ENCODE measurements around the gene HOXC5.

The HOXC5 gene

GRCh38 chr12:54049108-54049507, 16.3 kb downstream of the HOXC5 start:
- DNase-seq, result no peak

- no peak for DNase-seq
Observed at GRCh38 chr12:54050482-54050810, 17.6 kb downstream of the HOXC5 start.

DNA sequence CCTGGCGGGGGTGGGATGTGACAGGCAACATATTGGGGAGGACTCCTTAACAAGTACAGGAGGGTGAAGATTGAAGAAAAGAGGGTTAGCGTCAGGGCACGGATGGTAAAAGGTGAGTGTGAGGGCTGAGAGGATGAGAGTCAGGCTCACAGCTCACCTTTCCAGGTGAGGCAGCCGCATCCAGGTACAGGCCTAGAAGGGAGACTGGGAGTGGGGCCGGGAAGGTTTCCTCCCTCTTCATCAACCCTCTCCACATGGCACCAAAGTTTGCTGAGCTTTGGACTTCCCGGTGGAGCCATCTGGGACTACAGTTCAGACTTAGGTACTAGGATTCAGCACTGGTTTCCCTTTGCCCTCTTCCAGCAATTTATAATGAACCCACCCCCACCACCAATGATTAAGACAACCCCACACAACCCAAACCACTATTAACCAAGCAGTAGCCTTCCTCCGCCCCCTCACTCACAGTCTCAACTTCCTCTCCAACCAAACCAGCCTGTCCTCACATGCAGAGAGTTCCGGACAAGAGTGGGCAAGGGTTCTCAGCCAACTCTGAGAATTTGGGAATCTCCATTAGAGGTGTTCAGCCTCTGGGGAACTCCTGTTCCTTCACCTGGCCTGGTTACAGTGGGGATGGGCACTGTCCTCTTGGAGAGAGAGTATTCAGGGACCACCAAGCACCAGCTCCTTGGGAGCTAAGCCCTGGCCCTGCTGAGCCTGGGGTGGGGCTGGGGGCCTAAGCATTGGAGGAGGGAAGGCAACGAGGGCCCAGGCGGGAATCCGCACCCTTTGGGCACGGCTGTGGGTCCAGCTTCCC, 18.4 kb downstream of the HOXC5 start:
- DNase-seq, result no peak

DNA sequence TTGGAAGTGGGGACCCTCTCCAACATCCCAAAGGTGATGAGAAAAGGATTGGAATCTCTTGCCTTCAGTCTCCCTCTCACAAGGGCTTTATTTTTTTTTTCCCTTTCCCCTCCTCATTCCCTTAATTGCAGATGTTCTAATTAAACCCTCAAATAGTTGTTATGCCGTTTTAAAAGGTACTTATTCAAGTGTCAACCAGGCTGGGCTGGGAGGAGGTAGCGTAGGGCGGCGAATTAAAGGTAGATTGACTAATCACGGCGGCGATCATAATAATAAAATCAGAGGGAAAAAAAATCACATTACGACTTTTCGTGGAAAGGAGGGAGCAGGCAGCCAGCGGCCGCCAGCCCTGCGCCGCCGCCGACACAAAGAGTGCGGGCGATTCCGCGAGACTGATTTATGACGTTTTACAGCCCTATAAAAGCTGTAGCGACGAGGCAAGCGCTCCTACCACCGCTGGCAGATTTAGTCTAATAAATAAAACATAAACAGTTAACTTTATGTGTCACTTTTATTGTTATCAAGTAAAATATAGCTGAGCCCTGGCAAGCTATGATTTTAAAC, 19.1 kb downstream of the HOXC5 start:
- DNase-seq, result no peak

GRCh38 chr12:54052438-54053002, 19.7 kb downstream of the HOXC5 start:
- no peak for DNase-seq

DNA sequence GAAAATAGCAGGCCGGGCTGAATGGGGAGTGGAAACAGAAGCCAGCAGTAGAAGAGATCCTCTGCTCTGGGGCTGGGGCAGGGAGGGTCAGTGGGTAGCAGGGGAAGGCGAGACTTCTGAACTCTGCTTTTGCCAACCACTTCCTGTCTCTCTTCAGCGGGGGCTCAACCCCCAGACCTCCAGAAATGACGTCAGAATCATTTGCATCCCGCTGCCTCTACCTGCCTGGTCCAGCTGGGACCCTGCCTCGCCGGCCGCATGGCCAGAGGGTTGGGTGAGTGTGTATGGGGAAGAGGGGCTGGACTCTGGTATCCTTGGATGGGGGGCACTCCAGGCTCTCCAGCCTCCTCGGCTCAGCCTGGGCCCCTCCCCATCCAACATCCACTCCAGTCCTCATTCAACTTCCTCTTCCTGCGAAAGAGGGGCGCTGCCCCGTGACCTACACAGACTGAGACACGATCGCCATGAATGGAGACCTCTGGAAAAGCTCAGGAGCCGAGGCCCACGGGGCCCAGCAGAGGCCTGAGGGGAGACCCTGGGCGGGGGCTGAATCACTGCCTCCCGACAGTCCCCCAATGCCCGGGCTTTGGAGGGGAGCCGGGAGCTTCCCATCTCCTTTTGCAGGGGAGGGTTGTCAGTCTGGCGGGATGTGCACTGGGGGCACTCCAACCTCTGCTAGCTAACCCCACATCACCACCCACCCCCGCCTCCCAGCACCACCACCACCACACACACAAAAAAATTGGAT, 20.3 kb downstream of the HOXC5 start:
- DNase-seq, result no peak

DNA sequence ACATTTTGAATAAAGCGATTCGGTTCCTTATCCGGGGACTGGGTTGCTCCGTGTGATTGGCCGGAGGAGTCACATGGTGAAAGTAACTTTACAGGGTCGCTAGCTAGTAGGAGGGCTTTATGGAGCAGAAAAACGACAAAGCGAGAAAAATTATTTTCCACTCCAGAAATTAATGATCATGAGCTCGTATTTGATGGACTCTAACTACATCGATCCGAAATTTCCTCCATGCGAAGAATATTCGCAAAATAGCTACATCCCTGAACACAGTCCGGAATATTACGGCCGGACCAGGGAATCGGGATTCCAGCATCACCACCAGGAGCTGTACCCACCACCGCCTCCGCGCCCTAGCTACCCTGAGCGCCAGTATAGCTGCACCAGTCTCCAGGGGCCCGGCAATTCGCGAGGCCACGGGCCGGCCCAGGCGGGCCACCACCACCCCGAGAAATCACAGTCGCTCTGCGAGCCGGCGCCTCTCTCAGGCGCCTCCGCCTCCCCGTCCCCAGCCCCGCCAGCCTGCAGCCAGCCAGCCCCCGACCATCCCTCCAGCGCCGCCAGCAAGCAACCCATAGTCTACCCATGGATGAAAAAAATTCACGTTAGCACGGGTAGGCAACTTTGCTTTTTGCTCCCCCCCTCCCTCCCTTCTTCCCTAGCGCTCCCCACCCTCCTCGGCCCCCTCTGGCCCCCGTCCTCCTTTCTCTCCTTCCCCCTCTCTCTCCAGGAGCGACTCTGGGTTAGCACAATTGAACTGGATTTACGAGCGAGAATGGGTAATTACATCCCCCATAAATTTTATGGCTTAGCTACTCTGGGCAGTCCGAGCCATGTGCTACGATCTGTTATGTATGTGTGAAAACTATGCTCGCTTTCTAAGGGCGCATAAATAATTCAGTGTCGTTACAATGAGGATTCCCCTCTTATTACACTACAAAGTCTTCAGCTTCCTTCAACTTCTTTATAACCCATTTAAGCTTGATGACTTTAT, 21.2 kb downstream of the HOXC5 start, which contains the start of gene HOXC4:
Gene HOXC4 (plus strand): TSS at position 85 of the 991 bp plus-strand sequence. CDS start 88 bp downstream, at position 173.
- no peak for DNase-seq

GRCh38 chr12:54054742-54055194, 21.9 kb downstream of the HOXC5 start:
- DNase-seq, result no peak

DNA sequence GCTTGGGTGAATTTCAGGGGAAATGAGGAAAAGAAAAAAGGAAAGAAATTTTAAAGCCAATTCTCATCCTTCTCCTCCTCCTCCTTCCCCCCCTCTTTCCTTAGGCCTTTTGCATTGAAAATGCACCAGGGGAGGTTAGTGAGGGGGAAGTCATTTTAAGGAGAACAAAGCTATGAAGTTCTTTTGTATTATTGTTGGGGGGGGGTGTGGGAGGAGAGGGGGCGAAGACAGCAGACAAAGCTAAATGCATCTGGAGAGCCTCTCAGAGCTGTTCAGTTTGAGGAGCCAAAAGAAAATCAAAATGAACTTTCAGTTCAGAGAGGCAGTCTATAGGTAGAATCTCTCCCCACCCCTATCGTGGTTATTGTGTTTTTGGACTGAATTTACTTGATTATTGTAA, 22.7 kb downstream of the HOXC5 start:
- no peak for DNase-seq

DNA sequence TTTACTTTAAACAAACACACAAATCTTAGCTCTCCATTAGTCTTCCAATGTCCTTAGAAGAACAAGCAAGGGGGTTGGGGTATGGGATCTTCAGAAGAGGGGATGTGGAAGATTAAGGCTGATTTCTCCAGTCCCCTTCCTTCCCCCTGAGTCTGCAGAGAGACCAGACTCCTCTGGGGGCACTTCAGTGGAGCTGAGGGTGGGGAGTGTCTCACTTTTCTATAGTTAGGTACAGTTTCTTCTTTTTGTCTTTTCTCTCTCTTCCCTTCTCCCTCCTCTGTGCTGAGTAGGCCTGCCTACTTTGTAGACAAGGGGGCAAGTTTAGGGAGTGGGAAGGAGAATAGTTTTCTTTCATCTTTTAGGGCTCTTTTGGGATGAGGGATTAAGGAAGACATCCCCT, 23.3 kb downstream of the HOXC5 start:
- DNase-seq, result no peak

GRCh38 chr12:54058128-54058768, 25.4 kb downstream of the HOXC5 start:
- DNase-seq, result no peak

DNA sequence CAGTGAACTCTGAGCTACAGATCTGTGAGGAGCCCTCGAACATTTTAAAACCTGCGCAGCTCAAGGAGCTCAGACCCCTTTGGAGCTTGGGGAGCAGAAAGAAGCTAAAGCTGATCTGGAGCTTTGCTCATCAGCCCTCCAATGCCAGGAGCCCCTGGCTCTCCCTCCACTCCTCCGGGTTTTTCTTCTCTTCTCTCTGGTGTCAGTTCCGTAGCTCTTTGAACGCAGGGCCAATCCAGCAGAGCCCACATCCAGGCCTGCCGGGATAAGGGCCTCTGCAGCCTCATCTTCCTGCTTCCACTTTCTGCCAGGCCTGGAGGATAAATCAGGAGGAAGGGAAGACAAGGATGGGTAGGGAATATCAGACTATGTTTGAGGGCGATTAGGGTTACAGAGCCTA, 26.8 kb downstream of the HOXC5 start:
- DNase-seq, result no peak

DNA sequence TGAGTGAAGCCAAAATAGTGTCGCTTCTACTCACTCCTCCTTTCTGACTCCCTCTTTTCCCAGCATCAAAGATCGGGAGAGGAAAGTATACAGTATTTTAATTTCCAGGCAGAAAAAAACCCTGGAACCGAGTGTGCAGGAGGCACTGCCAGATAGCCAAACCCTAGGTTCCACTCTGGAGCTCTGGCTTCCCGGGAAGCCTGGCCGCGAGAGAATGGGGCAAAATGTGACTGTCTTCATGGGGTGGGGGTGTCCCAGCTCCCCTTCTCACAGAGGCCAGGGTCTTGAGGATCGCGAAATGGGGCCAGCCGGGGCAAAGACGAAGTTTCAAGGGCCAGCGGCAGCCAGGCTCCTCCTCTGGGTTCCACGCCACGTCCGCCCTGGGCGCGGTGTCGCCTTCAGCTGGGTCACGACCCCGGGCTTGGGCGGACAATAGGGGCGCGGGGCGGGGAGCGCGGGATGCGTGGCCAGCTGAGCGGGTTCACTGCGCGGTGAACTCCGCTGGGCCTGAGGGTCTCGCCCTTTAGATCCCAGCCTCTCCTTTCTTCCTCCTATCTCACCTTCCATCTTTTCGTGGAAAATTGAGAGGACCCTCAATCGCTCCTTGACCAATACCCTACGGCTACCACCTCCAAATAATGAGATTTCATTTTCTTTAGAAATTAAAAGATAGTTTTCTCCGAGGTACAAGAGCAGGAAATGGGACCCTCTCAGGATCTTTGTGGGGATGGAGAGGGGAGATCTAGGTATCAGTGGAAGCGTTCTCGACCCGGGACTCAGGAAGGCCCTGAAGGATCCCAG, 27.5 kb downstream of the HOXC5 start:
- DNase-seq, result no peak

DNA sequence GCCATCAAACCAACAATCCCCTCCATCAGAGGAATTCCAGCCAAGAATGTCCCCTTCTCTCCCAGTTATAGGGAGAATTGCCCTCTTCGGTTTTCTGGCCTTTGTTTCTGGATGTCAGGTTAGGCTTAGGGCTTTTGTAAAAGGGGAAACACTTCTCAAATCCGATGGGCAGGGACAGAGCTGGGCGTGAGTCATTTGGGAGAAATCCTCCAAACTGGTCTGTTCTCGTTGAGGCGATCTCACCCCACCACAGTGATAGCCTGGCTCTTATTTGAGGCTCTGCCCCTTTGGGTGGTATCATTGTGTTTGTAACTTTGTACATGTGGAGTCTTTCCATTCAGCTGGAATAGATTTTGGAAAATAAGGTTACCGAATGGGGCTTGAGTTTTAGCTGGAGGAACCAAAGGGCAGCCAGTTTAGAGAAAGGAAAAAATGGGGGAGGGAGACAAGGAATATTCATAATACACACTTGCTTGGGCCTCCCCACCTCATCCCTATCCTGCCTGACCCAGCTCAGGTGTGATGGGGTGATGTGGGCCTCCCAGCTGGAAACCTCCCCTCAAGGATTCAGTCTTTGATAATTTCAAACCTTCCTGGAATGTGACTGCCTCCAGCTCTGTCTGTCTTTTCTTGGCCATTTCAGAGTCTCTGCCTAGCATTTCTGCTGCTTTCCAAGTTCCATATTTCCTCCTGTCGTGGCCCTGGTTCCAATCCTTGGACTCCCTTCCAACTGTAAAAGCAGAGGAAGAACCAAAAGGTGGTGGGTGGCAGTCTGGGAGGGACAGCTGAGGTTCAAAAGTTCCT, 28.3 kb downstream of the HOXC5 start:
- no peak for DNase-seq

DNA sequence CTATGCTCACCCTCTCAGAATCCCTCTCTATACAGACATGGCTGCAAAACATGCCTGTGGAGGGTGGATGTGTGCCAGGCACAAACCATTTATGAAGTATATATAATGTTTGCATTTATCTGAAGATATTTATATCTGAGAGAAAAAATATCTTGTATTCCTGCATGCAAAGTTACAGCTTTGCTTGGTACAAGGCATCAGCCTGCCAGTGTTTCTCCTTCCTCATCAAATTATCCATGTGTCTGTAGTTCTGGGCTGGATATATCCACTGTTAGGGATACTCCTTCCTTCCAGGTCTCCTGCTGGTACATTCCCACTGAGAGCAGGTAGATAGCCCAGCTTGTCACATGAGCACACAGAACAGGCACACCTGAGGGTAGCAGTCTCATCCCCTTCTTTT, 32.8 kb downstream of the HOXC5 start:
- DNase-seq, result no peak

- DNase-seq, result no peak
Observed at GRCh38 chr12:54066408-54066807, 33.6 kb downstream of the HOXC5 start.

DNA sequence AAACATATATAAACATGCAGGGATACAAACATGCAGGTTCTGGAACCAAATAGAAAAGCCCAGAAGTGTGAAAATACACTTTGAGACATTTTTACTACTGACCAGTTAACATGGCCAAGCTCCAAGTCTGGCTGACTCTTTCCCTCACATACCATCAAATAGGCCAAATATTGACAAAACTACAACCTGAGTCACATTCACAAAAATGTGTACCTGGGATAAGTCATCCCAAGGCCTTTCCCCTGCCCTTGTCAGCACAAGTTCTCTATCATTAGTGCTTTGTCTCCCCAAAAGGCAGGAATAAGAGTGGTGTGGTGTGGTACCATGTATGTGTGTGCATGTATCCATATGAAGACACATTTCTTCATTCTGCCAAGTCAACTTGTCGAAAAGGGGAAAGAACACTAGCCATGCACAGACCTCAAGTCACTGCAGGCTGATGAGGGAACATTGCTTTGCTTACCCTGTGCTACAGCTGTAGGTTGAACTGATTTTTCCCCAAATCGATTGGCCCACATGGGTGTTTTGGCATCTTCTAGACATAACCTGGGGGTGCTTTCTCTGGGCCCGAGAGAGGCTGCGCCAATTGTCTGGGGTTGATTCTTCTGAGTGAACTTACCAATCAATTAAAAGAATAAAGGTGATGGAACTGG, 35.7 kb downstream of the HOXC5 start:
- DNase-seq, result no peak

GRCh38 chr12:54071942-54072341, 39.1 kb downstream of the HOXC5 start:
- no peak for DNase-seq

GRCh38 chr12:54074308-54074707, 41.5 kb downstream of the HOXC5 start:
- no peak for DNase-seq

Measured in activated gamma-delta T cell (primary cell).